HG02943 (cell line): ENCODE measurements around the gene SLC25A46.
"Not testable (repeated sequence)": the region's sequence is repeated elsewhere in the genome, so short reads cannot be mapped to it uniquely, and the experiment has no call there.

Experiments used
- ATAC-seq: cut with Tn5 transposase; IDR thresholded peaks from one replicate; pipeline ENCODE4 v1.9.1; 2021; ENCODE audit warnings: mild to moderate bottlenecking, low read depth, moderate library complexity; ENCODE audit not compliant: unreplicated experiment

SLC25A46 gene

DNA sequence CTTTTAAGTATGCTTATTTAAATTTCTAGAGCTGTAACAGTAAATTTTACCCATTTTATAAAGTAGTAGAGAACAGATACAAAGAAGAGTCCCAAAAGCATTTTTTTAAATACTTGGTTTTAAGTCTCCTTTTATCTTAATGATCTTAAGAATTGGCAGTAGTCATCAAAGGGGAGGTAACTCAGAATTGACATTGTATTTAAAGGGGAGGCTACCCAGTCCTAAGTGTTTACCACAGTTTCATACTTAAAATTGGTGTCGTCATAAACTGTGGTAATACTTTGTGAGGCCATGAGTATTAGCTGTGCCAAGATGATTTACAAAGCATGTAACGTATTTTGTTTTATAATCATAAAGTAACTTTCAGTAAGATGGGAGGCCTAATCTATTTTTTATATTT, 14.8 kb downstream of the SLC25A46 start:
- no peak for ATAC-seq

GRCh38 chr5:110754181-110754580, 15.4 kb downstream of the SLC25A46 start:
- ATAC-seq: no peak

DNA sequence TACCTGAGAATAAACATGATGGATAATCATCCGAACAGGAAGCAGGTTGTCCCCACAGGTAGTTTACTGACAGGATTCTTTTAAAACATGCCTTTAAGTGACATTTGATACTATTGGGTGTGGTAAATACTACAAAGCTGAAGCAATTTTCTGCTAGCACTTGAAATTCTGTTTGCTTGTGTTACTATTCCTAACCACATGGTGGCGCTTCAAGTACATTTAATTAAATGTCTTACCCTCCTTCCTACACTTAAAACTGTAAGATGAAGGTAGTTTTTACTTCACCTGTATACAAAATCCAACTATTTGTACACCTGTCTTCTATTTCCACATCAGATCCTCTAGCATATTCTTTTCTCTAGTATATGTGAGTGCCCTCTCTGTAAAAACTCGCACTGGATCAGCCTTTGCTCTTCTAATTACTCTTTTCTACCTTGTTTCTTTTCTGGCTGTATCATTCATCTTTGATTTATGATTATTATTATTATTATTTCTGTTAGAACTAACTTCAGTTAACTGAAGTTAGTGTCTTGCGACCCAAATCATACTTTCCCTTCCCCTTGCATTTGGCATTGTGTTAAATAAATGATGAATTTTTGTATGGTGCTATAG, 18.4 kb downstream of the SLC25A46 start:
- ATAC-seq: no peak

DNA sequence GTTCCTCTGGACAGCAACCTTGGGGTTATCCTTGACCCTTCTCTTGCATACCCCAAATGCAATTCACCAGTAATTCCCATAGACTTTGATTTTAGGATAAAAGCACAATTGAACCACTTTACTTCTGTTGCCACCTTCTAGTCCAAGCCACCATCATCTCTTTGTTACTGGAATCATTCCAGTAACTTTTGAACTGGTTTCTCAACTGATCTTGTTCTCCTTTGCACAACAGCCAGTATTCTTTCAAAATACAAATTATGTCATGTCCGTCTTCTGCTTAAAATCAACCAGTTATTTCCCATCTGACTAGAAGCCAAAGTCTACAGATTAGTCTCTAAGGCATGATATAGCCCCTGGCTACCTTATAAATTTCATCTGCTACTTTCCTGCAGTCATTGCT, 21.4 kb downstream of the SLC25A46 start:
- no peak for ATAC-seq

- ATAC-seq: no peak
Measured at GRCh38 chr5:110768138-110768860, 29.5 kb downstream of the SLC25A46 start.

DNA sequence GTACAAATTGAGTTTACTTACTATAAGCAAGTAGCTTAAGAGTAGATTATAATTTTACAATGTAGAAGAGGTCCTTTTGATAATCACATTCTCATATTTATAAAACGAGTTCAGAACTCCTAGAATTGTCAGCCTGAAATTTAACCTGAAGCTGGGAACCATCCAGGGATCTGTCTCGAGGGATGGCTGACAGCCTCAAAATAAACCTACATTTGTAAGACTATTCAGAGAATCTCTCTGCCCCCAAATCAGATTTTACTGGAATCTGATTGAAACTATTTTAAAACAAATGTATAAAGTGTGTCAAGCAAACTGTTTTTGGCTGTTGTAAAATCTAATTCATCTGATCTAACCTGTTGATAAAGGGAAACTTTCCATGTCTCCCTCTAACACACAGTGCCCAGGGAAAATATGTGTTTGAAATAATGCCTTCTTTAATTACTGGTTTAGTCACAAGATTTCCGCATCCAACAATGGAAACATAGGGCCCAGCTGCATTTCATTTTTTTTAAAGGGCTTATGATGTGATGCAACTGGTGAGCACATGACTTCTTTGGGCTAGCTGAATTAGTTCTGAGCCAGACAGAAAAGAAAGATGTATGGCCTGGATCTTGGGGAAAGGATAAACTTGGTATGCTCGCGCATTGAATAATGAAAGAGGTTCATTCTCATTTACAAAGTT, 30.3 kb downstream of the SLC25A46 start:
- ATAC-seq: no peak

DNA sequence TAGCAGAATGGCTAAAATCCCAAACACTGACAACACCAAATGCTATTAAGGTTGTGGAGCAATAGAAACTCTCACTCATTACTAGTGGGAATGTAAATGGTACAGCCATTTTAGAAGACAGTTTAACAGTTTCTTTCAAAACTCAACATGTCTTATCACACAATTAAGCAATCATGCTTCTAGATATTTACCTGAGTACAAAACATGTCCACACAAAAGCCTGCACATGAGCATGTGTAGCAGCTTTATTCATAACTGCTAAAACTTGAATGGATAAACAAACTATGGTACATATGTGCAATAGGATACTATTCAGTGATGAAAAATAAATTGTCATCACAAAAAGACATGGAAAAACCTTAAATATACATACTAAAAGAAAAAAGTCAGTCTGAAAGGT, 31.5 kb downstream of the SLC25A46 start:
- no peak for ATAC-seq

- no peak for ATAC-seq
Measured at GRCh38 chr5:110784901-110785300, 46.1 kb downstream of the SLC25A46 start.

DNA sequence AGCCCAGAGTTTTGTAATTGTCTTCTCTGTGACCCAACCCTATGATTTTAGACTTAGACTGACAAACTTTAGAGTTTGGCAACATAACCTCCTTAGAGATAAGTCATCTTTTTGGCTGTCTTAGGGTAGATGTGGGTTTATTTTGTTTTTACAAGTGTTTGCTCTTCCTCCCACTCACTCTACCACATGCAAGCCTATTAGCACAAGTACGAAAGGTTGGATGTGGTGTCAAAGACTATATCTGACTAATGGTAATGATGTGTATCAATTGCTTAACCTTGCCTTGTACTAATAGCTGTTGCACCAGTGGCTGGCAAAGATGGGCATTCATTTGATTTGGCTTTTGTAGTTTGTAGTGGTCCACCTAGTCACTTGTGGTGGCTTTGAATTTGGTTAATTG, 46.5 kb downstream of the SLC25A46 start:
- no peak for ATAC-seq

GRCh38 chr5:110788006-110788405, 49.2 kb downstream of the SLC25A46 start:
- ATAC-seq: not testable (repeated sequence)

- no peak for ATAC-seq
Measured at GRCh38 chr5:110790673-110791072, 51.9 kb downstream of the SLC25A46 start.

- ATAC-seq: no peak
Measured at GRCh38 chr5:110802998-110803397, 64.2 kb downstream of the SLC25A46 start.

GRCh38 chr5:110803467-110804326, 64.9 kb downstream of the SLC25A46 start:
- no peak for ATAC-seq

GRCh38 chr5:110807169-110807568, 68.4 kb downstream of the SLC25A46 start:
- ATAC-seq: no peak

- ATAC-seq: no peak
Measured at GRCh38 chr5:110809006-110809405, 70.2 kb downstream of the SLC25A46 start.
